GM19463 (cell line): ENCODE data around the gene ABCC5.
"Not testable (repeated sequence)": the region's sequence is repeated elsewhere in the genome, so short reads cannot be mapped to it uniquely, and the experiment has no call there.

ENCODE experiments used
- ATAC-seq: cut with Tn5 transposase; IDR thresholded peaks from one replicate; pipeline ENCODE4 v1.9.1; 2021; ENCODE audit warnings: mild to moderate bottlenecking, moderate library complexity; ENCODE audit not compliant: unreplicated experiment

The ABCC5 gene

GRCh38 chr3:184017672-184018423 lies at the start of gene ABCC5:
Gene ABCC5 (minus strand): TSS chr3:184017884. CDS start chr3:184014392, 3,492 bp downstream.
- ATAC-seq, result peak; percentile 96

- no peak for ATAC-seq
Observed at GRCh38 chr3:184066211-184066610, 48.5 kb upstream of the ABCC5 start.

DNA sequence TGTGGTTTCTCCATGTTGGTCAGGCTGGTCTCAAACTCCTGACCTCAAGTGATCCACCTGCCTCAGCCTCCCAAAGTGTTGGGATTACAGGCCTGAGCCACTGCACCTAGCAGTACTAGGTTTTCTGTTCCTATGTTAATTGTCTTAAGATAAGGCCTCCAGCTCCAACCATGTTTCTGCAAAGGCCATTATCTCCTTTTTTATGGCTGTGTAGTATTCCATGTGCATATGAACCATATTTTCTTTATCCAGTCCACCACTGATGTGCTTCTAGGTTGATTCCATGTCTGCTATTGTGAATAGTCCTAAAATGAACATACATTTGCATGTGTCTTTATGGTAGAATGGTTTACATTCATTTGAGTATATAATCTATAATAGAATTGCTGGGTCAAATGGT lies 45.0 kb upstream of the ABCC5 start:
- no peak for ATAC-seq

DNA sequence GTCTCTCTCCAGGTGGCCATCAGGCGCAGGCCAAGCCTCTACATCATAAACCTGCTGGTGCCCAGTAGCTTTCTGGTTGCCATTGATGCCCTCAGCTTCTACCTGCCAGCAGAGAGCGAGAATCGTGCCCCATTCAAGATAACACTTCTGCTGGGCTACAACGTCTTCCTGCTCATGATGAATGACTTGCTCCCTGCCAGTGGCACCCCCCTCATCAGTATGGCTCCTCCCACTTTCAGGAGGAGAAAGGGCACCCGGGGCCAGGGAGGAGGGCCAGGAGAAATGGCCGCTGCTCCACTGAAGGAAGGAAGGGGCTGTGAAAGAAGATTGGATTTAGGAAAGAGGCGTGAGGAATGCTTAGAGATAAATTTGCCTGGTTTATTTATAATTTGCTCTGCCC lies 41.7 kb upstream of the ABCC5 start:
- no peak for ATAC-seq

DNA sequence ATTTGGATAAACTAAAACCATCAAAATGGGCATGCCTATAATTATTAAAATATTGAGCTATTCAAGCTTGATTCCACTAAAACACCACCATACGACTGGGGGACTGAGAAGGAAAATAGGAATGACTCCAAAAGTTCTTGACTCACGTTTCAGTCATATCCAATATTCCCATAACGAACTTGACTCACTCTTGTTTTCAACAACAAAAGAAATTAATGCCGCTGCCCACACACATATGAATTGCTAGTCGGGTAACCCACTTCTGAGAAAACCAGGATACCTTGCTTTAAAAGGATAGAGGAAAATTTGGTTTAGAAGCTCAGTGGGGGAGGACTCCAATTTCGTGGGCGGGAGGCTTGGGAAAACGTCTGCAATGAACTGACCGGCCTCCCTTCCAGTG lies 40.3 kb upstream of the ABCC5 start:
- ATAC-seq, result no peak

- no peak for ATAC-seq
Observed at GRCh38 chr3:184052767-184053166, 35.1 kb upstream of the ABCC5 start, which contains the start of gene HTR3C. Gene HTR3C (plus strand): TSS chr3:184053047. CDS start chr3:184053081, 34 bp downstream.

DNA sequence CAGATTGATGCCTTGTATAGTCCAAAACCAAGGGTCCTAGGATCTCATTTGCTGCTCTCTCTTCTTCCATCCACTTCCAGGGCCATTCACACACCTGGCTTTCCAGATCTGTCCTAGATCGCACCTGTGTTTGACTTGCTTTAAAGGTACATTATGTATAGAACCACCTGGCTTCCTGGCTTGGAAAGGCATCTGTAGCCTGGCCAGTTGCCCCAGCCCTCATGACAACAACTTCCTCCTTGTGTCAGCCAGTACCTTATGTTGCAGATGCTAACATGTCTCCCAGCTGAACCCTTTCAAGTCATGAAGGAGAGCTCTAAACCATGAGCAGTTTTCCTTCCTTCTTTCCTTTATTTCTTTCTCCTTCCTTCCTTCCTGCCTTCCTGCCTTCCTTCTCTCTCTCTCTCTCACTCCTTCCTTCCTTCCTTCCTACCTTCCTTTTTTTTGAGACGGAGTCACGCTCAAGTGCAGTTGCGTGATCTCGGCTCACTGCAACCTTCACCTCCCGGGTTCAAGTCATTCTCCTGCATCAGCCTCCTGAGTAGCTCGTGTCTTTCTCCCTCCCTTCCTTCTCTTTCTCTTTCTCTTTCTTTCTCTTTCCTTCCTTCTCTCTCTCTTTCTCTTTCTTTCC lies 32.6 kb upstream of the ABCC5 start:
- no peak for ATAC-seq

GRCh38 chr3:184045995-184046394 lies 28.3 kb upstream of the ABCC5 start:
- no peak for ATAC-seq

DNA sequence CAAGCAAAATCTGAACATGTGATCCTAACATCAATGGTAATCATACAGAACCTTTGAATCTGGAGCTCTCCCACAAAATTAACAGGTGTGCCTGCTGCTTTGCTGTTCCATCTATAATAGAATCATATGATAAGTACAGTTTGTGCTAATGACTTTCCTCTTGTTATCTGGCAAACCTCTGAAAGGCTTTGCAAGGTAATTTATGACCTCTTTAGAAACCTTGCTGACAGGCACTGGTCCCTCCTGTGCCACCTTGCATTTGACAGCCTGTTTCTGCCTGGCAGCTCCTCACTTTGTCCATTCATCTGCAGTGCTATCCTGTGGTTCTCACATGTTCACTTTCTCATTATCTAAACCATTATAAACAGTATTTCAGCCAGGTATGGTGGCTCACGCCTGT lies 24.9 kb upstream of the ABCC5 start:
- ATAC-seq, result no peak

DNA sequence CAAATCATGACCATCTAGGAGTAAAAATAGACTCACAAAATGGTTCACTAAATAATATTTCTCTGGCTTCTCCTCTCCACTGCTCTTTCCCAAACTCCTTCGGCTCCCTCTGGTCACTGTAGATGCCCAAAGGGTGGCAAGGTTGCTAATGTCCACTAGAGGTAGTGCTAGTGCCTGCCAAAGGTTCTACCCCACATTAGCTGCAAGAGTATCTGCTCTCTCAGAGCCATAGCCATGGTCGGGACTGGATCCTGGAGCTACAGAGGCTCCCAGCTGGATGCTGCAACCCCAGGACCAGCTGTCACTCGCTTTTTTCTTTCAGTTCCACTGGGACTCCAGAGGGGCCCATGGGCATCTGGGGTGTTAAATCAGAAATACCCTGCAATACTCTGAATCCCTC lies 22.3 kb upstream of the ABCC5 start:
- ATAC-seq, result no peak

GRCh38 chr3:184039414-184039813 lies 21.7 kb upstream of the ABCC5 start:
- no peak for ATAC-seq

DNA sequence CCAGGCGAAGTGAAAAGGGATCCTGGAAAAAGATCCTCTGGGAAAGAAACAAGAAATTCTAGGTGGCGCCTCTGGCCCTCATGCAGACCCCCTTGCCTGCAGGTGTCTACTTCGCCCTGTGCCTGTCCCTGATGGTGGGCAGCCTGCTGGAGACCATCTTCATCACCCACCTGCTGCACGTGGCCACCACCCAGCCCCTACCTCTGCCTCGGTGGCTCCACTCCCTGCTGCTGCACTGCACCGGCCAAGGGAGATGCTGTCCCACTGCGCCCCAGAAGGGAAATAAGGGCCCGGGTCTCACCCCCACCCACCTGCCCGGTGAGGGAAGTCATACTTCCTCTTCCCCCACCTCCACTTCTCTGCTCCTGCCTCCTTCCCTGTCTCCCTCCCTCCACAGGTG lies 20.6 kb upstream of the ABCC5 start:
- ATAC-seq, result not testable (repeated sequence)

DNA sequence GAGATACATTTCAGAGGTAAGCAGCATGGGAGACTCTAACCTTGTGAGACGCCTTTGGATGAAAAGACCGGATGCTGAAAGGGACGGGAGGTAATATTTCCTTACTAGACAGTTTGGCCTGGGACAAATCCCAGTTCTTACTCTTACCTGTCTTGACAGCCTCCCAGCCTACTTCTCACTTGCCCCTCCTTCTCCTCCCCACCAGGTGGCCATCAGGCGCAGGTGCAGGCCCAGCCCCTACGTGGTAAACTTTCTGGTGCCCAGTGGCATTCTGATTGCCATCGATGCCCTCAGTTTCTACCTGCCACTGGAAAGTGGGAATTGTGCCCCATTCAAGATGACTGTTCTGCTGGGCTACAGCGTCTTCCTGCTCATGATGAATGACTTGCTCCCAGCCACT lies 20.1 kb upstream of the ABCC5 start:
- ATAC-seq, result no peak

DNA sequence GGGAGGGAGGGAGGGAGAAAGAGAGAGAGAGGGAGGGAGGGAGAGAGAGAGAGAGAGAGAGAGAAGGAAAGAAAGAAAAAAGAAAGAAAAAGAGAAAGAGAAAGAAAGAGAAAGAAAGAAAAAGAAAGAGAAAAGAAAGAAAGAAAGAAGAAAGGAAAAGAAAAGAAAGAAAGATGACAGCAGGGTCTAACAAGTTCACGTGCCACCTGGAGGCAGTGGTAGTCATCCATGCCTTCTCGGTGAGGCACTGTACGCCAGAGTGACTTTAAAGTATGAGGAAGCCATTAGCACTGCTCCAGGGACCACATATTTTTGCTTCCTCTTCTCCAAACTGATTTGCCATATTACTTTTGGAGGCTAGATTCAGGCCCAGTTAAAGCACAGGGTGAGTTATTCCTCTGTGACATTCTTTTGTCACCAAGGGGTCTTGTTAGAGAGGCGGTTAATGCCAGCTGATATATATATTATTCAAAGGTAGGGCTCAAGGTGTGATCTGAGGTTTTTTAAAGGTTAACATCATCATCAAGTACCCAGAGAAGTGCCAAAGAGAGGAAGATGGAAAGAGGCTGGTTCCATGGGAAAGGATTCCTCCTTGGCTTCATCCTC lies 13.6 kb upstream of the ABCC5 start, which contains the start of gene HTR3D:
HTR3D (plus strand) TSS at position 556 of the 606 bp plus-strand sequence; CDS start at position 556, 0 bp downstream.
- no peak for ATAC-seq

- ATAC-seq, result no peak
Observed at GRCh38 chr3:184030536-184030935, 12.9 kb upstream of the ABCC5 start.

GRCh38 chr3:184029443-184029842 lies 11.8 kb upstream of the ABCC5 start:
- ATAC-seq, result no peak

- not testable (repeated sequence) for ATAC-seq
Observed at GRCh38 chr3:184028275-184028890, 10.7 kb upstream of the ABCC5 start.

DNA sequence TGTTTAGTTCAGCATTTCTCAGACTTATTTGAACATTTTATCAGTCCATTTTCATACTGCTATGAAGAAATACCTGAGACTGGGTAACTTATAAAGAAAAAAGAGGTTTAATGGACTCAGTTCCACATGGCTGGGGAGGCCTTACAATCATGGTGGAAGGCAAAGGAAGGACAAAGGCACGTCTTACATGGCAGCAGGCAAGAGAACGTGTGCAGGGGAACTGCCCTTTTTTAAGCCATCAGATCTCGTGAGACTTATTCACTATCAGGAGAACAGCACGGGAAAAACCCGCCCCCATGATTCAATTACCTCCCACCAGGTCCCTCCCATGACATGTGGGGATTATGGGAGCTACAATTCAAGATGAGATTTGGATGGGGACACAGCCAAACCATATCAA lies 7.6 kb upstream of the ABCC5 start:
- not testable (repeated sequence) for ATAC-seq

DNA sequence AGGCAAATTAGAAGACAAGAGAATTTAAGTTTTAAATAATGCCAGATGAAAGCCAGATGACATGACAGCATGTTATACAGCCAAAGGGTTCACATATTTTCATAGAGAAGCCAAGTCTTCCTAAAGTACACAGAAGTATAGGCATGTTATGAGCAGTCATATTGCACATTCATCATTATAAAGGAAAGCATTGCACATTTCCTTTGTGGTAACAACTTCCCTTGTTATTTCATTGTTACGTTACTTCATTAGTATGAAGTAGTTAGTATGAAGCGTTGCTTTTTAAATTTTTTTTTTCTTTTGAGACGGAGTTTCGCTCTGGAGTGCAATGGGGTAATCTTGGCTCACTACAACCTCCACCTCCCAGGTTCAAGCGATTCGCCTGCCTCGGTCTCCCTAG lies 4.6 kb upstream of the ABCC5 start:
- no peak for ATAC-seq

GRCh38 chr3:184018424-184018973 lies 815 bp upstream of the ABCC5 start:
- ATAC-seq, result no peak
